HG03469 (cell line): Measurements from ENCODE around the gene HDDC3.
"Not testable (repeated sequence)": the region's sequence is repeated elsewhere in the genome, so short reads cannot be mapped to it uniquely, and the experiment has no call there.

Source experiments
- ATAC-seq: cut with Tn5 transposase; IDR thresholded peaks from one replicate; pipeline ENCODE4 v1.9.1; 2021; ENCODE audit warnings: mild to moderate bottlenecking, moderate library complexity, moderate number of reproducible peaks; ENCODE audit not compliant: unreplicated experiment

HDDC3 gene

GRCh38 chr15:90933301-90933700 lies 952 bp upstream of the HDDC3 start:
- ATAC-seq = no peak

- ATAC-seq = no peak
Measured at GRCh38 chr15:90932660-90932991, 277 bp upstream of the HDDC3 start.

DNA sequence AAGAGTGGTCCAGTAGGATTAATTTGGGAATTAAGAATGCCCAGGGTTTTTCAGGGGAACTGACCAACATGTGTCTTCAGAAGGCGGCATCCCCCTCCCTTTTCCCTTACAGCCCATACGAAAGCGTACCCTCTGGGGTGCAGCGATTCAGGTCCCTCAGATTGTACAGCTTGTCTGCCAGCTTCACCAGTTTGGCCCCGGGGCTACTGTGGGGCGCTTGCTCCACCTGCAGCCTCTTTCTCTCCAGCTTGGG lies 848 bp downstream of the HDDC3 start:
- no peak for ATAC-seq

GRCh38 chr15:90930861-90931574 lies 1.3 kb downstream of the HDDC3 start:
- ATAC-seq = no peak

DNA sequence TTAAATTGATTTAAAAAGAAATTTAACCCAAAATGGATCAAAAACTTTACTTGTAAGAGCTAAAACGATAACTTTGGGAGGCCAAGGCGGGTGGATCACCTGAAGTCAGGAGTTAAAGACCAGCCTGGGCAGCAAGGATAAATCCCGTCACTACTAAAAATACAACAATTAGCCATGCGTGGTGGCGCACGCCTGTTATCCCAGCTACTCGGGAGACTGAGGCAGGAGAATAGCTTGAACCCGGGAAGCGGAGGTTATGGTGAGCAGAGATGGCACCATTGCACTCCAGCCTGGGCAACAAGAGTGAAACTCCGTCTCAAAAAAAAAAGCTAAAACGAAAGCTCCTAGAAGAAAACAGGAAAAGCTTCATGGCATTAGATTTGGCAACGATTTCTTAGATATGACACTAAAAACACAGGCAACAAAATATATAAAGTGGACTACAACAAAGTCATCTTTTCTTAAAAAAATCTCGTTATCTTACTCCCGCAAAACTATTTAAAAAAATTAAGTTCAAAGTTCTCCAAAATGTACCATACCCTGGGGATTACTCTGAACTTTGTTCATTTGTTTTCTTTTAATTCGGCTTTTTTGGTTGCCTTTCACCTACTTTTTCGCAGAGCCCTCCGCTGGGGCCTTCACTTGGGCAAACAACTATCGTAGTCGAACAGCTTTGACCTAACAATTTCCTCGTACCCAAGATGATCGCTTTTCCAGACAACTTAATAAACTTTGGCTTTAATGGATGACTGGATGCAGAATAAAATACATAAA lies 2.9 kb downstream of the HDDC3 start:
- ATAC-seq = no peak

GRCh38 chr15:90928106-90928505 lies 4.2 kb downstream of the HDDC3 start:
- not testable (repeated sequence) for ATAC-seq

DNA sequence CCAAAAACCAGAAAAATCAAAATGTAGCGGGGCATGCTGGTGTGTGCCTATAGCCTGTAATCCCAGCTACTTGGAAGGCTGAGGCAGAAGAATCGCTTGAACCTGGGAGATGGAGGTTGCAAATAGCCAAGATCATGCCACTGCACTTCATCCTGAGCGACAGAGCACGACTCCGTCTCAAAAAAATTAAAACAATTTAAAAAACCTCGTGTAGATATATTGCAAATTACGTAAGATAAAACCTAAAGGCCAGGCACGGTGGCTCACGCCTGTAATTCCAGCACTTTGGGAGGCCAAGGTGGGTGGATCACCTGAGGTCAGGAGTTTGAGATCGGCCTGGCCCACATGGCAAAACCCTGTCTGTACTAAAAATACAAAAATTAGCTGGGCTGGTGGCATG lies 5.6 kb downstream of the HDDC3 start:
- not testable (repeated sequence) for ATAC-seq

DNA sequence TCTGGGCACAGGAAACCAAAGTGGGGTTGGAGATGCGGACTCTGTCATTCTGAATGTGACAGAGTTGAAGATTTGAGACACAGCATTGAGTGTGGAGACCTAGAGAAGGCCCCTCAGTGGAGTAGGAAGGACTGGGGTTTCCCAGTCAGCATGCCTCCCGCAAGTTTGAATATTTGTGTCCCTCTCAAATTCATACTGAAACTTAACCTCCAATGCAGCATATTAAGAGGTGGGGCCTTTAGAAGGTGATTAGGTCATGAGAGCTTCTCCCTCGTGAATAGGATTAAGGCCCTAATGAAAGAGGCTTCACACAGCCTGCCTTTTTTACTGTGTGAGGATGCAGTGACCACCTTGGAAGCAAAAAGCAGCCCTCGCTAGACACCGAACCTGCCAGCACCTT lies 8.0 kb downstream of the HDDC3 start:
- ATAC-seq = peak; percentile 49

DNA sequence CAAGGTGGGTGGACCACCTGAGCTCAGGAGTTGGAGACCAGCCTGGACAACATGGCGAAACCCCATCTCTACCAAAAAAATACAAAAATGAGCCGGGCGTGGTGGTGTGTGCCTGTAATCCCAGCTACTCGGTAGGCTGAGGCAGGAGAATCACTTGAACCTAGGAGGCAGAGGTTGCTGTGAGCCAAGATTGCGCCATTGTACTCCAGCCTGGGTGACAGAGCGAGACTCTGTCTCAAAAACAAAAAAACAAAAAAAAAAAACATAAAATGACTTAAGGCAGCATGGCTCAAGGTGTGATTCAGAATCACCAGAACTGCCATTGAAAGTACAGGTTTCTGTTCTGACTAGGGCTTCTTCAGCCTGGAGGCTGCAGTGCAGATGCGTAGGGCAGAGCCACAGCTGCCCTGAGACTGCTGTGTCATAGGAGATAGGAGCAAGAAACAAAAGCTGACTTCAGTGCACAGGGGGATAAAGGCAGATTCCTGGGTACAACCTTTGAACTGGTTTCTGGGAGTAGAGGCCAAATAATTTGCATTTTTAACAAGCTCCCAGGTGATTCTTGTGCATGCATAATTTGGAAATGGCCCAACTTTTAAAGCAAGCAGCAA lies 9.5 kb downstream of the HDDC3 start:
- ATAC-seq = peak; percentile 76

GRCh38 chr15:90921887-90922286 lies 10.5 kb downstream of the HDDC3 start:
- ATAC-seq = no peak

GRCh38 chr15:90918835-90919234 lies 13.5 kb downstream of the HDDC3 start:
- ATAC-seq = no peak

GRCh38 chr15:90918034-90918788 lies 14.1 kb downstream of the HDDC3 start:
- ATAC-seq = no peak

GRCh38 chr15:90917569-90917968 lies 14.8 kb downstream of the HDDC3 start:
- ATAC-seq = no peak

GRCh38 chr15:90916461-90916860 lies 15.9 kb downstream of the HDDC3 start:
- no peak for ATAC-seq

- ATAC-seq = no peak
Measured at GRCh38 chr15:90915808-90916440, 16.4 kb downstream of the HDDC3 start.

- no peak for ATAC-seq
Measured at GRCh38 chr15:90915216-90915807, 17.0 kb downstream of the HDDC3 start.

DNA sequence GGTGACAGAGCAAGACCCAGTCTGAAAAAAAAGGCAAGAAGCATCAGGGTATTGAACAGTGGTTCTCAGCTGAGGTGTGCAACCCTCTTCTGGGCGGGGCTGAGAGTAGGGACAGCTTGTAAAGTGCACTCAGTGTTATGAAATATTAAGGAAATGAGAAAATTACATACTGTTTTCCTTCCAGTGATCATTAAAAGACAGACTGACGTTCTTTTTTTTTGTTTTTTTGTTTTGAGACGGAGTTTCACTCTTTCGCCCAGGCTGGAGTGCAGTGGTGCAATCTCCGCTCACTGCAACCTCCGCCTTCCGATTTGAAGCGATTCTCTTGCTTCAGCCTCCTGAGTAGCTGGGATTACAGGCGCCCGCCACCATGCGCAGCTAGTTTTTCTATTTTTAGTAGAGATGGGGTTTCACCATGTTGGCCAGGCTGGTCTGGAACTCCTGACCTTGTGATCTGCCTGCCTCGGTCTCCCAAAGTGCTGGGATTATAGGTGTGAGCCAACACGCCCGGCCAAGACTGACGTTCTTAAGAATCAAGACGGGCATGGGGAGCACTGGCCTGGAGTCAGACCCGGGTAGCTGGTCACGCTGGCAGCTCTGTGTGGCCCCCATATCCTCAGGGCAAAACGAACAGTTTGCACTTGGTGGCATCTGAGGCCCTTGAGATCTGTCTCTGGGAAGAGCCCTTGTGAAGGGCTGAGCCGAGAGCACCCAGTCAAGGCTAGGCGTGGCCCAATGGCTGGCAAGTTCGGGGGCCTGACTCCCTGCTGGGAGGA lies 17.9 kb downstream of the HDDC3 start:
- no peak for ATAC-seq

- ATAC-seq = no peak
Measured at GRCh38 chr15:90913398-90913944, 18.9 kb downstream of the HDDC3 start.

DNA sequence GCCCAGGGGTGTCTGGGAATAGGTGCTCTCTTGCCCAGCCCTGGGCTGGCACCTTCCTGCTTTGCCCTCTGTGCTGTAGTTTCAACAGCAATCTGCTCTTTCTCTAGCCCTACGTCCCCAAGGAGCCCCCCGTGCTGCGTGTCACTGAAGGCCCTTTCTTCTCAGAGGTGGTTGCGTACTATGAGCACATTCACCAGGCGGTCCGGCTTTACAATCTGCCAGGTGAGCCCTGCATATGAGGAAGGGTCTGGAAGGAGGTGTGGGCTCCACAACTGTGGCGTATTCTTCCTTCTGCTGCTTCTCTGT lies 19.6 kb downstream of the HDDC3 start:
- no peak for ATAC-seq
